Right lobe of liver (tissue), 6 donors: Measurements from ENCODE around the gene TMEM175. TPM values are rescaled to one million over a fixed set of nuclear protein-coding genes. Genes with fewer than 3 reads are reported as not detected.

Experiments used
- ATAC-seq, 4 donors: fragments of 200-7000 bp; cut with Tn5 transposase; one replicate each; pipeline ENCODE4 v1.9.1; 2020; ENCODE audit warnings: mild to moderate bottlenecking in 4 of 4, moderate library complexity in 4 of 4
- DNase-seq, 3 donors: peaks; one replicate each; pipeline ENCODE4 v3.0.0-alpha.2; 2020
- H3K27ac ChIP-seq, 3 donors: fragments of 200-600 bp; one replicate each; pipeline ENCODE4 v1.8.0; 2022
- H3K27me3 ChIP-seq, 2 donors: fragments of 200-600 bp; one replicate each; pipeline ENCODE4 v1.8.0; 2022
- H3K36me3 ChIP-seq, 4 donors: fragments of 200-600 bp; sonication (generic) in 1 of 4; one replicate each; pipeline versions ENCODE4 v1.5.1 to v1.8.0; 2017 to 2022; ENCODE audit warnings: control low read depth in 1 of 4
- H3K4me1 ChIP-seq, 4 donors: fragments of 200-600 bp; sonication (generic) in 1 of 4; one replicate each; pipeline versions ENCODE4 v1.5.1 to v1.8.0; 2017 to 2022; ENCODE audit warnings: control low read depth in 1 of 4
- H3K4me3 ChIP-seq, 3 donors: fragments of 200-600 bp; one replicate each; pipeline ENCODE4 v1.8.0; 2022
- H3K9me3 ChIP-seq, 4 donors: fragments of 200-600 bp; sonication (generic) in 1 of 4; one replicate each; pipeline versions ENCODE4 v1.5.1 to v1.8.0; 2017 to 2022; ENCODE audit warnings: control low read depth in 1 of 4
- CTCF ChIP-seq, 4 donors: fragments of 200-600 bp in 3 of 4; fragments of 450-650 bp in 1 of 4; IDR thresholded peaks; one replicate each; pipeline versions ENCODE4 v1.5.1 to v1.8.0; 2016 to 2022; ENCODE audit warnings: antibody characterized with exemption in 4 of 4, mild to moderate bottlenecking in 2 of 4
- POLR2A ChIP-seq: fragments of 450-650 bp; IDR thresholded peaks from one replicate; pipeline ENCODE4 v1.6.1; 2017; ENCODE audit warnings: antibody characterized with exemption, mild to moderate bottlenecking
- WGBS: methylation state at CpG from one replicate; pipeline ENCODE4 v1.1.6; 2018; ENCODE audit warnings: low coverage, low lambda C conversion rate; ENCODE audit not compliant: insufficient coverage; ENCODE audit errors: missing lambda C conversion rate; 5-methylcytosine and 5-hydroxymethylcytosine counted together
- intact Hi-C, 2 donors: fragments of 100-400 bp; cut with DNase I; formaldehyde crosslinking; loops; one replicate each; pipeline versions ENCODE4 v1.11.2 to v1.14.1; 2022
- total RNA-seq, 6 experiments: library from RNA; depleted of rRNA in 2 of 6; stranded (reverse); fragments of >200 nt in 2 of 6; fragmentation: NEBNext Ultra II Directional in 3 of 6; extraction: Animal tissue kit (Norgen Biotek cat#: 25700) in 3 of 6; gene quantifications; one replicate each; pipeline versions ENCODE4 v1.1.0 to v1.2.4, GENCODE V29; 2016 to 2023
- donor health status: DM: no; HTN: yes; CAD: no.
- donor health status: DM: no; HTN: no; CAD: no.
- donor health status: DM: no; HTN: no; CAD: no.
- donor health status: DM: no; HTN: yes; CAD: no.
- donor health status: DM: no; HTN: yes; CAD: no.

Gene TMEM175
- total RNA-seq, 6 experiments from 2014 or later, result 22.0 to 31.8 (median 23.6) TPM

GRCh38 chr4:901192-901910 is 30.9 kb upstream of the TMEM175 start:
- H3K4me3 ChIP-seq, result no peak overlapping the region
- H3K4me1 ChIP-seq, result no peaks in the 10 kb centered on the region
- DNase-seq (no peak), ATAC-seq (no peak)
- 97% methylated on average over 4 of the region's 28 CpGs for WGBS
- H3K27ac ChIP-seq, result no peak overlapping the region
- intact Hi-C loops, result no loop called here
- H3K36me3 ChIP-seq, result peaks cover 0 to 21% (median 2%) of the 10 kb centered on the region in 4 donors
- no peaks in the 10 kb centered on the region for H3K27me3 ChIP-seq
- no peaks in the 10 kb centered on the region for H3K9me3 ChIP-seq
- TF ChIP-seq POLR2A, result no peak
- no peak for TF ChIP-seq CTCF (IDR thresholded peaks at IDR 0.05)

GRCh38 chr4:903066-904046 is 28.9 kb upstream of the TMEM175 start:
- 84% methylated on average over 8 of the region's 42 CpGs for WGBS
- ATAC-seq (no peak), DNase-seq (no peak)
- Histone ChIP-seq H3K9me3 (no peaks in the 10 kb centered on the region), H3K27ac (no peak overlapping the region), H3K4me3 (no peak overlapping the region), H3K27me3 (no peaks in the 10 kb centered on the region), H3K4me1 (no peaks in the 10 kb centered on the region), H3K36me3 (peaks cover 0 to 4% (median 0%) of the 10 kb centered on the region in 4 donors)
- intact Hi-C loops, result no loop called here
- TF ChIP-seq CTCF (IDR thresholded peaks at IDR 0.05), result no peak
- TF ChIP-seq POLR2A, result no peak

GRCh38 chr4:905485-906338 is 26.5 kb upstream of the TMEM175 start:
- H3K4me3 ChIP-seq, result no peak overlapping the region
- intact Hi-C loops, result no loop called here
- no peak overlapping the region for H3K27ac ChIP-seq
- no peaks in the 10 kb centered on the region for H3K4me1 ChIP-seq
- no peak for TF ChIP-seq POLR2A
- TF ChIP-seq CTCF (IDR thresholded peaks at IDR 0.05), result no peak
- no peaks in the 10 kb centered on the region for H3K9me3 ChIP-seq
- 97% methylated on average over 25 of the region's 49 CpGs for WGBS
- no peaks in the 10 kb centered on the region for H3K27me3 ChIP-seq
- peak in 1 of 3 donors; percentile 45 for DNase-seq
- no peak for ATAC-seq
- peaks cover 0 to 4% (median 0%) of the 10 kb centered on the region in 4 donors for H3K36me3 ChIP-seq
